HUES64 (cell line): Measurements from ENCODE around the gene EVI5.

Source experiments
- H3K27ac ChIP-seq: 2 replicates; pipeline ENCODE4 v1.7.0; 2013; ENCODE audit warnings: low read depth, low read length, inconsistent platforms
- H3K27me3 ChIP-seq: 2 replicates; pipeline ENCODE4 v1.6.1; 2013; ENCODE audit warnings: mild to moderate bottlenecking, low read length; ENCODE audit not compliant: insufficient read depth
- H3K36me3 ChIP-seq: 2 replicates; pipeline ENCODE4 v1.6.1; 2013; ENCODE audit warnings: mild to moderate bottlenecking, low read length; ENCODE audit not compliant: insufficient read depth
- H3K4me1 ChIP-seq: 2 replicates; pipeline ENCODE4 v1.6.1; 2013; ENCODE audit warnings: mild to moderate bottlenecking, low read length, moderate library complexity; ENCODE audit not compliant: insufficient read depth
- H3K4me3 ChIP-seq: 2 replicates; pipeline ENCODE4 v1.5.1; 2013; ENCODE audit warnings: mild to moderate bottlenecking, low read length, moderate library complexity
- H3K9ac ChIP-seq: 2 replicates; pipeline ENCODE4 v1.6.1; 2013; ENCODE audit warnings: mild to moderate bottlenecking, low read depth, low read length
- H3K9me3 ChIP-seq: 2 replicates; pipeline ENCODE4 v1.6.1; 2013; ENCODE audit warnings: low read depth, low read length; ENCODE audit not compliant: insufficient read depth
- WGBS: fragments of 150-250, 120-280 bp; methylation state at CpG from one replicate; pipeline ENCODE4 v1.1.7; 2013; ENCODE audit warnings: missing lambda C conversion rate; 5-methylcytosine and 5-hydroxymethylcytosine counted together

EVI5 gene

DNA sequence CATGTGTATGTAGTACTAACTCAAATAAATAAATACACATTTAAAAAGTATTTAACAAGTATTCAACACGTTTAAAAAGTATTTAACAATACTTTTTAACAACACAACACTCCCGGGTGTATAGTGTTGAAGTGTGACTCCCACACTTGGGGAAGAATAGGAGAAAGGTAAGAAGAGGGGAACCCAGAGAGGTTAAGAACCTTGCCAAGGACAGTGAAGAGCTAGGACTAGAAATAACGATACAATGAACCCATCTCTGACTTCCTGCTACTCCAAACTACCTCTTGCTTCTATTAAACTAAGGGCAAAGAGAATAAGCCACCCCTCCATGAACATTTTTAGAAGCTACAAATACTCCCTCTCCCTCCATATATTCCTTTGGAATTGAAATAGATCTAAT is 296.5 kb downstream of the EVI5 start:
- Histone ChIP-seq H3K36me3 (no peaks in the 10 kb centered on the region), H3K4me1 (peaks cover 8% of the 10 kb centered on the region), H3K9ac (no peak overlapping the region), H3K27me3 (peaks cover 81% of the 10 kb centered on the region), H3K27ac (no peak overlapping the region), H3K4me3 (no peak overlapping the region), H3K9me3 (no peaks in the 10 kb centered on the region)
- WGBS: 63% methylated on average over 1 of the region's 3 CpGs

DNA sequence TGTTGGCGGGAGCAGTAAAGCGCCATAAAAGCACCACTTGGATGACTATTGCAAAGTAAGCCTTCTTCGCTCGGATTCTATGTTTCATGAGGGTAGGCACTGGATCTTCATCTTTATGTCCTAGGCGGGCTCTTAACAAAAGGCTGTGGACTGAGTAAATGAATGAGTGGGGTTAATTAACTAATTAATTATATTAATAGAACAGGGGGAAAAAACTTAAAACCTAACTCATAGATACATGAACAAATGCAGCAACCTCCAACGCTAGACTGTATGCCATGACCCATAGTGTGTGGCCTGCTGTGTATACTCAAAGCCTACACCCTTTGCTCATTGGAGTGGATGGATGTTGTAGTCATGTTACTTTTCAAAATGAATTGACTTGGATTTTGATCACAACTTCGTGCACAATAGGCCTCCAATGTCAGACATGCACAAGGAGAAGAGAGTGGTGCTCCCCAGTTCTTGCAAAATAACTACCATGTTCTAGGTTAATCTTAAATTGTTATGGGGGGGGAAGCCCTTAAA is 297.8 kb downstream of the EVI5 start:
- no peak overlapping the region for H3K9ac ChIP-seq

DNA sequence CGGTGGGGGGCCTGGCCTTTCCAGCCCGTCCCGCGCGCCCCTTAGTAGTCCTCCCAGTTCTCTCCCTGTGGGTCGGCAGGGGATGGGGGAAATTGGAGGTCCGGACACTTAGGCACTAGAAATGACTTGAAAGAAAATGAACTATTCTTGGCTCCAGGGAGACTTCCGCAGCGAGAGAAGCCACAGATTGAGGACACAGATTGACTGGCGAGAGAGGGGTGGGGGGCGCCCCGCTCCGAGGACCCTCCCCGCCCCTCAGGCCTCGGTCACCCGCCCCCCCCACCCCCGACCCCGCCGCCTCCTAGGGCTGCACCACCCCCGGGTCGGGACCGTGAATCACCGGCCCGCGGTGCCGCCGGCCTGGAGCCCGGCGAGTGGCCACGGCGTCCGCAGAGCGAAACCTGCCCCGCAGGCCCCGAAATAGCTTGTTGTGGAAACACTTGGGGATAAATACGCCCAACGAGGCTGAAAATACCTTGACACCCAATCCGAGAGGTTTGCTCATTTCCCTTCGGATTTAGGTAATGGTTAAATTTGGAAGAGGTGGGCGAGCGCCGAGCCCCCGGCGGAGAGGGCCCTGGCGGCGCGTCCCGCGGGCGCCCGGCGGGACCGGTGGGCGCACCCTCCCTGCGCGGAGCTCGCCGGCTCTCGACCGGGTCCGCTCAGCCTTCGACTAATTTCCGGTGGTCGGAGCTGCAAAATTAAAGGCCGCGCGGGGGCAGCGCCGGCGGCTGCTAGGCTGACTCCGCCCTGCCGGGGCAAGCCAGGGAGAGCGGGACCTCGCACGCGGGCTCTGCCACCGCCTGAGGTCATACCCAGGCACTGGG is 298.4 kb downstream of the EVI5 start, which contains the start of gene GFI1:
Gene GFI1, minus strand, starts transcription at position 675 of the 827 bp plus-strand sequence. CDS start 3,438 bp downstream, outside the sequence.
- Histone ChIP-seq H3K27me3 (peaks cover 95% of the 10 kb centered on the region), H3K4me3 (peak within 1 kb of the TSS; percentile 52), H3K9ac (no peak within 1 kb of the TSS; the same call in 1 of the 2 replicates), H3K9me3 (no peaks in the 10 kb centered on the region), H3K4me1 (peaks cover 17% of the 10 kb centered on the region), H3K36me3 (no peaks in the 10 kb centered on the region), H3K27ac (no peak within 1 kb of the TSS)
- under 1% methylated on average over 69 of the region's 77 CpGs for WGBS

More for the DNA sequence above, 297.8 kb downstream of the EVI5 start:
- Histone ChIP-seq H3K36me3 (no peaks in the 10 kb centered on the region), H3K4me3 (peak overlapping the region; percentile 51), H3K27ac (no peak overlapping the region), H3K9me3 (no peaks in the 10 kb centered on the region), H3K4me1 (peaks cover 14% of the 10 kb centered on the region), H3K27me3 (peaks cover 94% of the 10 kb centered on the region)
- WGBS: 35% methylated on average over 7 of the region's 7 CpGs

DNA sequence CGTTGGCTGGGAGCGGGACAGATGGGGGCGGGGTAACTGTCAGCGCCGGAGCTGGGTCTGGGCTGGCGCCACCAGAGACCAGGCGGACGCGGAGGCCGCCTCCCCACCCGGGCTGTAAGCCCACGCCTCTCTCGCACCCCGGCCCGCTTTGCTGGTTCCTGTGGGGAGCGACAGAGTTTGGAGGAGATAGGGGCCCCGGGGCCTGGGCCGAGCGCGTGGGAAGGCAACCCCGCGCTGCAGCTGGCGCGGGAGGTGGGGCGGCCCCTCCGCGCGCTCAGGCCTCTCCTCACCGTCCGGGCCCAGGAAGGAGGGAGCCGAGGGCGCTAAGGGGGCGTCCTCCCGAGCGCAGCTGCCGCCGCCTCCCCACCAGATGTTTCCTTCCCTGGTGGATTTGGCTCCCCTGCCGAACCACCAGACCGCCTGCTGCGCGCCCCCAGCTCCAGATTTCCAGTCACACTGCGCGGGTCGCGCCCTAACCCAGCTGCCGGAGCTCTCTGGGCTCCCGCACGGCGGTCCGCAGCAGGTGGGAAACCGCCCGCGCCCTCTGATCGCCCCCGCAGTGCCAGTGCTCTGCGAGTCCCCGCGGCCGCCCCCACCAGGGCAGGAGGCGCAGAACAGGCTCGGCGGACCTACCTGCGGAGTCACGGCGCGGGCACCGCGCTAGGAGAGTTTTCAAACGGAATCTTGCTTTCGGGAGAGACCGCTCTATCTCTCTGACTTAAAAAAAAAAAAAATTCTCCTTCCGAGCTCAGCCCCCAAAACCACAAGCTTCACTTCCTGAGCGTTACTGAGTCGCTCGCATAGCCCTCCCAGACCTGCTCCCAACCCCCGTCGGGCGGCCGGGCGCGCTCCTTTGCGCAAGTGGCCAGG is 299.3 kb downstream of the EVI5 start:
- no peak overlapping the region; the same call in 1 of the 2 replicates for H3K9ac ChIP-seq
- no peak overlapping the region for H3K27ac ChIP-seq
- peaks cover 23% of the 10 kb centered on the region for H3K4me1 ChIP-seq
- no peaks in the 10 kb centered on the region for H3K36me3 ChIP-seq
- peak overlapping the region; percentile 52 for H3K4me3 ChIP-seq
- under 1% methylated on average over 82 of the region's 82 CpGs for WGBS
- H3K27me3 ChIP-seq: peaks cover 97% of the 10 kb centered on the region
- H3K9me3 ChIP-seq: no peaks in the 10 kb centered on the region

DNA sequence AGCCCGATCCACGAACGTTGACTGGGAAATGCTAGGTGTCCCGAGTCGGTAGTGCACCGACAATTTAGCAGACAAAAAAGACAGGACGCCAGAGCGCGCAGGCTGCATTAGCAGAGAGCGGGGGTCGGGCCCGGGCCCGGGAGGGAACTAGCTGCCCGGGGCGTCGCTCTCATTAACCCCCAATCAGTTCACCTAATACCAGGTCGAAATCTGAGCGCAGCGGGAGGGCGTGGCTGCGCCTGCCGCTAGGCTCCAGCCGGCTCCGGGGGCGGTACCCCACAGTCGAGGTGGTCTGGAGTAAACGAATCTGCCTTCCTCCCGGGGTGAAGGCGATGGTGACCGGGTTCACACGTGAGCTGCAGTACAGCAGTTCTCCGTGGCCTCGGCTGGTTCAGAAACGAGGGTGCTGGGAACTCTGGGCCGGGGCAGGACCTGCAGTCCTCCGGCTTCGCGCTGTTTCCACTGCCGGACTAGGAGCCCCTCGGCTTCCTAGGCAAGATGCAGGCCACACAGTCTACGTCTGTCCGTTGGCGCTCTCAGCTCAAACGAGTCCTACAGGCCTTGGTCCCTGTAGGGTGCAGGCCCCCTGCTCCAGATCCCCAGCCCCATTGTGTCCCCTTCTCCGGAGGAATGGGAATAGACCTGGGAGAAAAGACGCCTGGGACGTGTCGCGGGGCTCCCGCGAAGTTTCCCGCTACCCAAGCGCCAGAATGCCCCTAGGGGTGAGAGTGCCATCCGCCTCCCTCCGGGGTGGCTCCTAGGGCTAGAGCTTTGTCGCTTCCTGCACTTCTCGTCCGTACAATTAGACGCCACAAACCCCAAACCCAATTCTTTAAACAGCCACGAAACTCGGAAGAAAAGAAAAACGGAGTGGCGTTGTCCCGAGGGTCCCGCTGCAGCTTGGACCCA is 300.2 kb downstream of the EVI5 start:
- under 1% methylated on average over 65 of the region's 65 CpGs for WGBS
- peaks cover 23% of the 10 kb centered on the region for H3K4me1 ChIP-seq
- H3K9ac ChIP-seq: no peak overlapping the region
- H3K27me3 ChIP-seq: peaks cover 100% of the 10 kb centered on the region
- no peaks in the 10 kb centered on the region for H3K9me3 ChIP-seq
- peak overlapping the region; percentile 52 for H3K4me3 ChIP-seq
- H3K27ac ChIP-seq: no peak overlapping the region
- H3K36me3 ChIP-seq: no peaks in the 10 kb centered on the region

DNA sequence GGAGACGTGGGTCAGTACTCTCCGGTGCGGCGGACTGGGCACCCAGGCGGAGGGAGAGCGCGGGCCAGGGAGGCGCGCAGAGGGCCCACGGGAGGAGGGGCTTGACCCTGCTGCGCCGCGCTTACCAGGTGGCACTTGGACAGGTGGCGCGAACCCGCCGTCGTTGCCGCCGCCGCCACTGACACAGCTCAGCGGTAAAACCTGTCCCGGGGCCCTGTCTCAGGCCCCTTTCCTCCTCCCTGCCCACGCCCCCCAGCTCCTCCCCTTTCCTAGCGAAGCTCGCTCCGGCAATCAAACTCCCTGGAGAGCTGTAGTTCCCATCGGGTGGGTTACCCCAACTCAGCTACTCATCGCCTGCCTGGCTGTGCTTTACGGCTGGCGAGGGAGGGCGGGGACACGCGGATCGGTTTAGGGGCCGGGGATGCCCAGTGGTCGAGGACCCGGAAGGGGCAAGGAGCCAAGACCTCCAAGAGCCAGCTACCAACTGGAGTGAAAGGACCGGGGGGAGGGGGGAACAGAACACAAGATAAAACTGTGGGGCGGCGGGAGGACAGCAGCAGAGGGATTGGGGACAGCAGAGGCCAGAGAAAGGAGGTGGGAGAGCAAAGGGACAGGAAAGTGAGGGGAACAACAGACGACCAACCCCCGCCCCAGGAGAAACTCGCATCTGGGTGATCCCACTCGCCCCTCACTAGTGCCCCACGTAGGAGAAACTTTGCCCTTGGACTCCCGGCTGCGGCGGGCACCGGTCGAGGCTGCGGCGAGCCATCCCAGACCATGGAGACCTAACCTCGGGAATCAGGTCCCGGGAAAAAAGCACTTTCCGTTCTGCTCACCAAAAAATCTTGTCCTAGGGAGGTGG is 301.1 kb downstream of the EVI5 start:
- H3K4me3 ChIP-seq: peak overlapping the region; percentile 52

DNA sequence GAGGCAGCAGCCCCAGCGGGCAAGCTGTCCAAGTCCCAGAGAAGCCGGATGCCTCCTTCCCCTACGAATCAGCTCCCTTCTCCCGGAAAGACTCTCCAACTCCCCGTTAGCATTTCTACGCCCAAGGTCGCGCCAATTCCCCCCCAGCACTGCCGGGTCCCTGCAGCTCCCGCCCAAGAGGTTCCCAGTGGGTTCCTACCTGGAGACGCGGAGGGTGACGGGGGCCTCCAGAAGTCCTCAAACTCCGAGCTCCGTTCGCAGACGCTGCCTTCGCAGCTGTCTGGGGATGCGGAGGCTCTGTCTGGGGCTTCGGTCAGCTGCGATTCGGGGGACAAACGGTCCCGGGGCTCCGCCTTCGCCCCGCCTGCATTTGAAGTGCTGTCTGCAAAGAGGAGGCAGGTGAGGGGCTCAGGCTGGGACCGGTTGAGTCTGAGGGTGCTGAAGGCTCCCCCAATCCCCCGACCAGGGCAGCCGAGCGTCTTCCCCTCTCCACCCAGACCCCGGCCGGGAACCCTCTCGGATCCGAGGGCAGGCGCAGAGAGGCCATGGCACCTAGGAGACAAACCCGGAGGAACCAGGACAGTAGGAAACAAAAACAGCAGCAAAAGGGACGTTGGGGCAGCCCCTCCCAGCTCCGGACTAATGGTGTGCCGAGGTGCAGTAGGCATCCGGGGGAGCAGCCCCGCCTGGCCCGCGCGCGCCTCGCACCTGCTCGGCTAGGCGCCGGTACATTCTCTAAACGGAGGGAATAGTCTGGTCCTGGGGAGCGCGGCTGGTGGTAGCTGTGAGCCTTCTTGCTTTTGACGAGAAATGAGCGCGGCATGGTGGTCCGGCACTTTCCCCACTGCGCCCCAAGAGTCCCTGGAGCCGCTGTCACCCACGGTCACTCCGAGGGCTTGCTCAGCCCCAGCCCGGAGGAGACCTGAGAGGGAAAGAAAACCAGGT is 302.0 kb downstream of the EVI5 start:
- Histone ChIP-seq H3K27me3 (peaks cover 100% of the 10 kb centered on the region), H3K27ac (no peak overlapping the region), H3K36me3 (no peaks in the 10 kb centered on the region), H3K9ac (no peak overlapping the region), H3K4me1 (peaks cover 23% of the 10 kb centered on the region), H3K9me3 (no peaks in the 10 kb centered on the region), H3K4me3 (peak overlapping the region; percentile 52)
- WGBS: 2% methylated on average over 62 of the region's 62 CpGs

More for the DNA sequence above, 301.1 kb downstream of the EVI5 start:
- Histone ChIP-seq H3K4me1 (peaks cover 23% of the 10 kb centered on the region), H3K9me3 (no peaks in the 10 kb centered on the region), H3K27ac (no peak overlapping the region), H3K36me3 (no peaks in the 10 kb centered on the region), H3K27me3 (peaks cover 100% of the 10 kb centered on the region), H3K9ac (no peak overlapping the region)
- under 1% methylated on average over 56 of the region's 56 CpGs for WGBS

DNA sequence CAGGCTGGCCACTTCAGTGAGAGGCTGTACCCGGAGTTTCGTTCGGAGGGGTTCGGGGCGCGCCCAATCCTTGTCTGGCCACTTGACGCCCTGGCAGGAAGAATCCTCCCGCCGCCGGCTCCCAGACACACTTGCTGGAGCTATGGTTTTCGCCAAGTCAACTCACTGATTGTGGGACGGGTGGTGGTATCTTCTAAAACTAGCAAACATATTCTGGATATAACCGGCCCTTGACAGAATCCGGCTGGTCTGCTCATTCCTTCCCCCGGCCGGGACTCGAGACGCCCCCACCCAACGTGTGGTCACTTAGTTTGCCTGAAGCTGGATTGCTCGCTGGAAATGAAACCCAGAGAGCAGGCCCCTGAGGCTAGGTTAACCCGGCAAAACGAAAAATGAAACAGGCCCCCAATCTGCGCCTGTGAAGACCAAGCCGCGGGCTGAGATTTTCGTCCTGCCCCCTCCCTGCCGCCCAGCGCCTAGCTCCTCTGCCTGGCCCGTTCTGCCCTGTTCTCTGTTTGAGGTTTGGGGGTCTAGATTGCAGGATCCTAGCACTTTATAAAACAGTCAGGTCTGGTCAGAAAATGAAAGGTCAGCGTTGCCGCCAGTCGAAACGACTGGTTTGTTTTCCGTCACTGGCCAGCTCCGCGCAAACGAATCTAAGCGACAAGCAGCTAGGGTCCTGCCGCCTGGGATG is 302.8 kb downstream of the EVI5 start:
- H3K9me3 ChIP-seq: no peaks in the 10 kb centered on the region
- H3K36me3 ChIP-seq: no peaks in the 10 kb centered on the region
- peaks cover 100% of the 10 kb centered on the region for H3K27me3 ChIP-seq
- H3K4me1 ChIP-seq: peaks cover 23% of the 10 kb centered on the region
- 4% methylated on average over 39 of the region's 39 CpGs for WGBS
- H3K27ac ChIP-seq: no peak overlapping the region
- no peak overlapping the region for H3K9ac ChIP-seq
- peak overlapping the region; percentile 52; the same call in 1 of the 2 replicates for H3K4me3 ChIP-seq

DNA sequence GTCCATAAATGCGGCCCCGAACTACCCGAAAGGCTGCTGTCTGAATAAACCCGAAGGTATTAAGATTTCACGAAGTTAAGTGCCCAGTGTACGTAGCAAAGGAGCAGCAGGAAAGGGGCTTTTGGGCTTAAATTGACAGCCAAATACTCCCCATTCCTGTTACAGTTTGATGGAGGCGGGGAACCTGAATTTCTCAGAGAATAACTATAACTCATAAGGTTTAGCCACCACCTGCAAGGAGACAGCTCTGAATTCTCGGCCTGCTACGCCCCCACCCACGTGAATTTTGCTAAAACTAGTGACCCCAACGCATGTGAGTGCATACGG is 303.3 kb downstream of the EVI5 start:
- Histone ChIP-seq H3K9me3 (no peaks in the 10 kb centered on the region), H3K4me3 (peak overlapping the region; percentile 45), H3K4me1 (peaks cover 24% of the 10 kb centered on the region), H3K36me3 (no peaks in the 10 kb centered on the region), H3K27ac (no peak overlapping the region), H3K27me3 (peaks cover 100% of the 10 kb centered on the region), H3K9ac (no peak overlapping the region)
- 6% methylated on average over 10 of the region's 12 CpGs for WGBS
